HCT116 (cell line): Measurements from ENCODE around the gene MRTFB. TPM values are rescaled to one million over a fixed set of nuclear protein-coding genes. Genes with fewer than 3 reads are reported as not detected.

Source experiments
- ATAC-seq: fragments of 200-7000 bp; cut with Tn5 transposase; 2 replicates; pipeline ENCODE4 v1.9.1; 2020; ENCODE audit warnings: mild to moderate bottlenecking, moderate library complexity
- BruUV-seq: library from RNA; stranded (reverse); fragments of 400-500 nt; replicated peaks from 2 replicates; lab custom pipeline; 2021; lab: Mats Ljungman, UMichigan
- CTCF ChIA-PET: fragments of 300-600 bp; sonication (Branson Sonifier 250); formaldehyde crosslinking; loops from one replicate; lab custom pipeline; 2021; ENCODE audit warnings: antibody characterized with exemption; lab: Charles Lee
- POLR2A ChIA-PET: fragments of 300-600, 350-600 bp; sonication (Branson Sonifier 250); formaldehyde crosslinking; loops from one replicate; lab custom pipeline; 2021; ENCODE audit warnings: antibody characterized with exemption; lab: Charles Lee
- RAD21 ChIA-PET, 2 experiments: fragments of 300-600 bp; sonication (Branson Sonifier 250); formaldehyde crosslinking; loops; one replicate each; lab custom pipeline; 2023; ENCODE audit warnings: low total read pairs in 2 of 2; ENCODE audit not compliant: uncharacterized antibody in 2 of 2, unreplicated experiment in 2 of 2, low non-redundant PET in 1 of 2; lab: Charles Lee
- DNase-seq: peaks from one replicate; pipeline ENCODE4 v3.0.0-alpha.2; 2010; ENCODE audit warnings: low read depth, low spot score
- H2AFZ ChIP-seq: fragments of 200-600 bp; shearing (Covaris generic), sonication (generic); 2 replicates; pipeline ENCODE4 v1.6.1; 2017; ENCODE audit warnings: low read depth, mixed run types, mixed read lengths, antibody characterized with exemption, low read length; ENCODE audit not compliant: poor library complexity, severe bottlenecking
- H3K27ac ChIP-seq: 2 replicates; pipeline ENCODE4 v1.5.1; 2012; ENCODE audit warnings: low read depth, low read length
- H3K27me3 ChIP-seq: fragments of 200-600 bp; sonication (generic); 2 replicates; pipeline ENCODE4 v1.6.1; 2016; ENCODE audit warnings: mixed run types, low read length, mixed read lengths; ENCODE audit not compliant: insufficient read depth
- H3K36me3 ChIP-seq, 2 experiments: fragments of 200-500 bp in 1 of 2; fragments of 200-600 bp in 1 of 2; sonication (Bioruptor generic) in 1 of 2; sonication (generic) in 1 of 2; 2 replicates each; pipeline versions ENCODE4 v1.5.1 to v1.6.1; 2014 to 2016; ENCODE audit warnings: low read length in 2 of 2, inconsistent platforms in 1 of 2, mixed read lengths in 1 of 2, mixed run types in 1 of 2; ENCODE audit not compliant: insufficient read depth in 2 of 2, control insufficient read depth in 1 of 2
- H3K4me1 ChIP-seq, 2 experiments: fragments of 200-600 bp in 1 of 2; sonication (generic) in 1 of 2; 2 replicates each; pipeline versions ENCODE4 v1.5.1 to v1.6.1; 2012 to 2017; ENCODE audit warnings: low read length in 2 of 2, inconsistent platforms in 1 of 2, mild to moderate bottlenecking in 1 of 2, mixed read lengths in 1 of 2, mixed run types in 1 of 2, moderate library complexity in 1 of 2; ENCODE audit not compliant: insufficient read depth in 2 of 2, control insufficient read depth in 1 of 2
- H3K4me2 ChIP-seq: fragments of 200-600 bp; sonication (generic); 2 replicates; pipeline ENCODE4 v1.6.1; 2017; ENCODE audit warnings: mixed run types, low read length, mixed read lengths
- H3K4me3 ChIP-seq, 2 experiments: fragments of 200-600 bp in 1 of 2; sonication (generic) in 1 of 2; replicated peaks in 1 of 2; 2 replicates each; pipeline ENCODE4 v1.5.1; 2011 to 2016; ENCODE audit warnings: low read length in 2 of 2, control low read depth in 1 of 2, low read depth in 1 of 2, mild to moderate bottlenecking in 1 of 2, mixed read lengths in 1 of 2, mixed run types in 1 of 2
- H3K79me2 ChIP-seq: fragments of 200-600 bp; sonication (generic); 2 replicates; pipeline ENCODE4 v1.6.1; 2017; ENCODE audit warnings: mild to moderate bottlenecking, mixed run types, low read length, moderate library complexity, mixed read lengths; ENCODE audit not compliant: insufficient read depth
- H3K9ac ChIP-seq: fragments of 200-600 bp; sonication (generic); 2 replicates; pipeline ENCODE4 v1.6.1; 2016; ENCODE audit warnings: low read length, mixed read lengths
- H3K9me2 ChIP-seq: fragments of 200-600 bp; sonication (generic), shearing (Covaris generic); 2 replicates; pipeline ENCODE4 v1.6.1; 2017; ENCODE audit warnings: mixed run types, mild to moderate bottlenecking, moderate library complexity; ENCODE audit not compliant: insufficient read depth
- H3K9me3 ChIP-seq, 2 experiments: fragments of 200-500 bp in 1 of 2; fragments of 200-600 bp in 1 of 2; sonication (Bioruptor generic) in 1 of 2; sonication (generic) in 1 of 2; 2 replicates each; pipeline ENCODE4 v1.6.1; 2014 to 2017; ENCODE audit warnings: low read length in 2 of 2, mixed read lengths in 2 of 2, inconsistent platforms in 1 of 2, low read depth in 1 of 2, mild to moderate bottlenecking in 1 of 2, mixed run types in 1 of 2, moderate library complexity in 1 of 2; ENCODE audit not compliant: control insufficient read depth in 1 of 2, insufficient read depth in 1 of 2
- H4K20me1 ChIP-seq: fragments of 200-600 bp; sonication (generic), shearing (Covaris generic); 2 replicates; pipeline ENCODE4 v1.6.1; 2017; ENCODE audit warnings: mixed run types, mild to moderate bottlenecking, moderate library complexity; ENCODE audit not compliant: insufficient read depth
- CEBPB ChIP-seq: IDR thresholded peaks from 2 replicates; pipeline ENCODE4 v1.6.1; 2012; ENCODE audit warnings: low read depth
- CTCF ChIP-seq, 3 experiments: fragments of 200-600 bp in 1 of 3; sonication (generic) in 1 of 3; IDR thresholded peaks in 2 of 3; conservative IDR thresholded peaks in 1 of 3; 2 replicates each; pipeline ENCODE4 v1.5.1; 2012 to 2017; ENCODE audit warnings: low read depth in 2 of 3, low read length in 2 of 3, antibody characterized with exemption in 1 of 3, borderline replicate concordance in 1 of 3, control low read depth in 1 of 3, mild to moderate bottlenecking in 1 of 3, mixed read lengths in 1 of 3, mixed run types in 1 of 3, moderate library complexity in 1 of 3; ENCODE audit not compliant: insufficient read depth in 1 of 3
- EGR1 ChIP-seq: IDR thresholded peaks from 2 replicates; pipeline ENCODE4 v1.6.1; 2012; ENCODE audit warnings: low read depth
- ELF1 ChIP-seq: IDR thresholded peaks from 2 replicates; pipeline ENCODE4 v1.6.1; 2012; ENCODE audit warnings: low read depth, borderline replicate concordance
- EZH2 ChIP-seq: fragments of 200-600 bp; sonication (generic); IDR thresholded peaks from 2 replicates; pipeline ENCODE4 v1.6.1; 2017; ENCODE audit warnings: antibody characterized with exemption, mixed run types
- EZH2phosphoT487 ChIP-seq: fragments of 200-600 bp; IDR thresholded peaks from 2 replicates; pipeline ENCODE4 v1.6.1; 2018; ENCODE audit warnings: antibody characterized with exemption, borderline replicate concordance
- MAX ChIP-seq: IDR thresholded peaks from 2 replicates; pipeline ENCODE4 v1.6.1; 2012
- RAD21 ChIP-seq: IDR thresholded peaks from 2 replicates; pipeline ENCODE4 v1.6.1; 2012; ENCODE audit warnings: low read depth, mild to moderate bottlenecking
- SP1 ChIP-seq: IDR thresholded peaks from 2 replicates; pipeline ENCODE4 v1.6.1; 2012; ENCODE audit warnings: low read depth
- TCF7L2 ChIP-seq: IDR thresholded peaks from 2 replicates; pipeline ENCODE4 v1.7.0; 2011; ENCODE audit warnings: borderline replicate concordance, inconsistent platforms; ENCODE audit not compliant: insufficient read depth, insufficient read length; ENCODE audit errors: extremely low read depth
- ZNF274 ChIP-seq: fragments of 200-500 bp; sonication (Bioruptor generic); IDR thresholded peaks from 2 replicates; pipeline ENCODE4 v1.6.1; 2014; ENCODE audit warnings: mild to moderate bottlenecking, low read depth, low read length, inconsistent platforms
- intact Hi-C: fragments of 100-400 bp; cut with micrococcal nuclease; formaldehyde crosslinking; loops from 2 replicates; pipeline ENCODE4 v1.10.0; 2022
- total RNA-seq: library from RNA; stranded (reverse); gene quantifications from one replicate; pipeline ENCODE4 v1.2.1, GENCODE V29; 2021; ENCODE audit not compliant: unreplicated experiment
- TF ChIP-seq, protein P1 (sequence below): IDR thresholded peaks from 2 replicates; pipeline ENCODE4 v1.6.1; 2011; ENCODE audit warnings: mild to moderate bottlenecking, low read length, moderate library complexity; ENCODE audit not compliant: insufficient replicate concordance; ENCODE audit errors: extremely low read depth

The MRTFB gene
- total RNA-seq, 1 experiment from 2014 or later, result 39.0 TPM

DNA sequence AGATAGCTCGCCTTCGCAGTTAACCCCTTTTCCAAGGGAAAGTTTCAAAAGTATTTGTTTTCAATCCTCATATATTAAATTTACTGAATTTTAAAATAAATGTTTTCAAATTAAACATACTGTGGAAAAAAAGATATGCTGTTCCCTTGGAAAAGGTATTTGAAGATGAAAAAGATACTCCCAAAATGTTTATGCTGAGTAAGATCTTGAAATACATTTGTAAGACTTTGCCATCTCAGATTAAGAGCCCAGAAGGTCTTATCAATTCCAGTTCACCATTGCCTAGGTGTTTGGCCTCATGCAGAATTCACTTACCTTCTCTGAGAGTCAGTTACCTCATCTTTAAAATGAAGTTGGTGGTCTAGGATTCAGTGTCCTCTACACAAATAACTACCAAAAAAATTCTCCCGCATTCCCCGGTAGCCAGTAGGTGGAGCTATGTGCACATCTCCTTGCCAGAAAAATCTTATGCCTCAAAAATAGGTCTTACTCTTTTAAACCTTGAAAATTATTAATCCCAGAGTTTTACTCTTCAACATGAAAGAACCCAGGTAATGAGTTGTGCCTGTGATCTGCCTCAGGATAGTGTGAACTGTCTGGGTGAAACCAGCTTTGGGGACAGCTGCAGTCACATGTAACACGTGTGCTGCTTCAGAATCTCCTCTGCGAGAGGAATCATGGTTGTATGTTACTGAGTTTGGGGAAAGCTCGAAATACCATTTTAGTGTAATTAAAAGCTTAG lies 178.3 kb downstream of the MRTFB start:
- Histone ChIP-seq H3K4me3 (no peak overlapping the region), H3K4me2 (no peak overlapping the region), H3K36me3 (peaks cover 41 to 43% of the 10 kb centered on the region in 2 experiments), H3K27ac (no peak overlapping the region), H3K9me2 (no peaks in the 10 kb centered on the region), H3K9ac (no peak overlapping the region), H3K4me1 (no peaks in the 10 kb centered on the region), H3K27me3 (no peaks in the 10 kb centered on the region), H3K79me2 (no peaks in the 10 kb centered on the region), H2AFZ (no peak overlapping the region), H3K9me3 (no peaks in the 10 kb centered on the region), H4K20me1 (no peaks in the 10 kb centered on the region)
- DNase-seq (peak; percentile 12), ATAC-seq (peak; percentile 63)
- ChIA-PET RAD21 (no interaction called here), CTCF (interaction anchor here (1.0 to 1.5 kb wide), 4 partner anchors 9 to 326 kb away, joined by 4 to 13 read pairs (median 6); no protein-coding TSS in a partner anchor), POLR2A (no interaction called here)
- TF ChIP-seq CEBPB (no peak), CTCF (IDR thresholded peaks at IDR 0.05 in 2 of 3, conservative IDR thresholded peaks at IDR 0.05 in 1 of 3; ENCODE audit: borderline replicate concordance in 1 of 3, insufficient read depth in 1 of 3, low read depth in 2 of 3, low read length in 2 of 3) (peak; percentile 48 to 98 (median 88); a peak in 5 of 6 replicates), EZH2 (no peak), RAD21 (peak; percentile 74)
- BruUV-seq, result no TSS peak
- intact Hi-C loops, result loop anchor here (1.0 to 5.0 kb wide), 3 partner anchors 280 to 351 kb away; partner anchors contain the start of gene ERCC4

- Histone ChIP-seq H3K27ac (no peak overlapping the region), H2AFZ (no peak overlapping the region), H3K27me3 (no peaks in the 10 kb centered on the region), H4K20me1 (no peaks in the 10 kb centered on the region), H3K9ac (no peak overlapping the region), H3K79me2 (no peaks in the 10 kb centered on the region), H3K36me3 (peaks cover 33 to 39% of the 10 kb centered on the region in 2 experiments), H3K9me3 (no peaks in the 10 kb centered on the region), H3K9me2 (no peaks in the 10 kb centered on the region), H3K4me2 (no peak overlapping the region), H3K4me1 (no peaks in the 10 kb centered on the region), H3K4me3 (no peak overlapping the region)
- CTCF ChIA-PET, result no interaction called here
- no TSS peak for BruUV-seq
- RAD21 ChIA-PET, result no interaction called here
- intact Hi-C loops, result no loop called here
- ATAC-seq (no peak), DNase-seq (no peak)
- POLR2A ChIA-PET, result no interaction called here
- TF ChIP-seq MAX (no peak), SP1 (no peak), EGR1 (no peak), EZH2phosphoT487 (no peak), ZNF274 (no peak), ELF1 (no peak), TCF7L2 (no peak)
- TF ChIP-seq, protein P1, sequence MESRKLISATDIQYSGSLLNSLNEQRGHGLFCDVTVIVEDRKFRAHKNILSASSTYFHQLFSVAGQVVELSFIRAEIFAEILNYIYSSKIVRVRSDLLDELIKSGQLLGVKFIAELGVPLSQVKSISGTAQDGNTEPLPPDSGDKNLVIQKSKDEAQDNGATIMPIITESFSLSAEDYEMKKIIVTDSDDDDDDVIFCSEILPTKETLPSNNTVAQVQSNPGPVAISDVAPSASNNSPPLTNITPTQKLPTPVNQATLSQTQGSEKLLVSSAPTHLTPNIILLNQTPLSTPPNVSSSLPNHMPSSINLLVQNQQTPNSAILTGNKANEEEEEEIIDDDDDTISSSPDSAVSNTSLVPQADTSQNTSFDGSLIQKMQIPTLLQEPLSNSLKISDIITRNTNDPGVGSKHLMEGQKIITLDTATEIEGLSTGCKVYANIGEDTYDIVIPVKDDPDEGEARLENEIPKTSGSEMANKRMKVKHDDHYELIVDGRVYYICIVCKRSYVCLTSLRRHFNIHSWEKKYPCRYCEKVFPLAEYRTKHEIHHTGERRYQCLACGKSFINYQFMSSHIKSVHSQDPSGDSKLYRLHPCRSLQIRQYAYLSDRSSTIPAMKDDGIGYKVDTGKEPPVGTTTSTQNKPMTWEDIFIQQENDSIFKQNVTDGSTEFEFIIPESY, result no peak
Observed at GRCh38 chr16:14251419-14251818, 180.3 kb downstream of the MRTFB start.
